Measurements from ENCODE around the gene GDF2.

The GDF2 gene

DNA sequence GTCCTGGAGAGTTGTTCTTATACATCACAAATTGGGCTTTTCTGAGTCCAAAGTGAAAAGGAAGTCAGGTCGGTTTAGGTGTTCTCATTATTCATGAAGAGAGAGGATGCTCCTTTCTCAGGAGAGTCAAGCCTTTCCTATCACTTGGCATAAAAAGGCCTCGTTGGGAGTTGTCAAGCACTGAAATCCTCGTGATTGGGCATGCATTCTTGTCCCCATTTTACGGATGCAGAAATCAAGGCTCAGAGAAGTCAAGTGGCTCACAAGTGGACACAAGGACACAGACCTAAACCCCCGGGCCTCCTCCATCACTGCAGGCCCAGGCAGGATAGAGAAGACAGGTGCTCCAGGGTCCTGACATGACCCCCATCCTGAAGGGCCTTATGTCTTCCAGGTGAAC, 34.5 kb downstream of the GDF2 start:
- DNase-seq, result no peak

GRCh38 chr10:47357131-47357582, 34.9 kb downstream of the GDF2 start:
- DNase-seq, result no peak

GRCh38 chr10:47357911-47358310, 35.7 kb downstream of the GDF2 start:
- no peak for DNase-seq

DNA sequence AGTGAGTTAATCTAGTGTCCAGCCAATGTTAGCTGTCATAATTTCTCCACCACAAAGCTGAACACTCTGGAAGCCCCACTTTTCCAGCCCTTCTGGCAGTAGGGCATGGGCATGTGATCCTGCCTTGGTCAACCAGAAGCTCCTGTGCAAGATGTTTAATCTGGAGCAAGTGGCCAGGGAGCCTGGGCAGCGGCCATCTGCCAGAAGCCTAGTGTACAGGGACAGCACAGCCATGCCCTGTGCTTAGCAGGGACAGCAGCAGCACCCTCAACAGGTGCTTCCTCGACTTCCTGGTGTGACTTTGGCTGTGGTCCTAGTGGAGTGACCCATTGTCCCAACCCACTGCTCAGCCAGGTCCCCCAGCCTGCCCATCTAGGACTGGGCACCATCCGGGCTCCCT, 36.2 kb downstream of the GDF2 start:
- DNase-seq, result no peak

DNA sequence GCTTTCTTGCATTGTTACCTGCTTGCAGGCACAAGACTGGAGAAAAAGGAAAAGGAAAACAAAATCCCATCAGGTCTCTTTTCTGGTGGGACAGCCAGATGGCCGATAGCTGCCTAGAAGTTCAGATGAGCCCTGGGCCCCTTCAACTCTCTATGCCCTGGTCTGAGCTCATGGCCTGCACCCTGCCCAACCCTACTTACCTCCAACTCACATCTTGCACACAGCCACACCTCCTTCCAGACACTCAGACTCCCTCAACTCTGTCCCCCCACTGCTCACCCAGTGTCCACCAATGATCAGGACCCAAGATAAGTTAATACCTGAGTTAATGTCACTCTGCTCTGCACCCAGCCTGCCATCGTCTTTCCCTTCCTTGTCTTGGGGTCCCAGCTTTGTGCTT, 36.8 kb downstream of the GDF2 start:
- DNase-seq, result no peak

GRCh38 chr10:47359626-47360418, 37.6 kb downstream of the GDF2 start:
- DNase-seq, result no peak

- DNase-seq, result no peak
These were observed 38.3 kb downstream of the GDF2 start for GRCh38 chr10:47360419-47361040.

DNA sequence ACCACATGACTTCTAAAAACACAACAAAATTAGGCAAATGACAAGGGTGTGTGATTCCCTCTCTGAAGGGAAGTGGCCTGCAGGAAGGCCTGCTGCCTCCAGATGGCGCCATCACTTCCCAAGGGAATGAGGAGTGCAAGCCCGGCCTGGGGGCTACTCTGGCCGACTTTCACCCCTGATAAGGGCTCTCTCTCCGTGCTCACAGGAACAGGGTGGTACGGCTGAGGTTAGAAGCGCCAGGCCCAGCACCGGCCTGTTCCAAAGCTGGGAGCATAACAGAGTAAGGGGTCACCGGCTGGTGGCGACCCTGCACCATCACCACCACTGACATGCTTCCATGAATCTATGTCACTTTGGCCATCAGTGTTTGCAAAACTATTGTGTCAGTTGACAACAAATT, 39.0 kb downstream of the GDF2 start:
- no peak for DNase-seq

DNA sequence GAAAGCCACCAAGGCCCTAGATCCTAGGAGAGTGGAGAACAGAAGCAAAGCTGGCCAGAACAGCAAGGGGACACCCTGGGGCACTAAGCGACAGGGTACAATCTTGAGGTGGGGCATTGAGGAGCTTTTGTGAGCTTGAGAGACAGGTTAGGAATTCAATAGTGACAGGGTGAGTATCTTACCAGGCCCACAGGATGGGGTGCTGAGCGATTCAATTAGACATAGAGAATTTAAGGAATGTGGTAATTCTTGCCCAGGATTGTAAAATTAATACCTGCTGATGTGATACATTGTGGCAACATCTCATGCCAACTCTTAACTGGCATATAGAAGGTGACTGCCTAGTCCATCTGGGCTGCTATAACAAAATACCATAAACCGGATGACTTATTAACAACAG, 39.9 kb downstream of the GDF2 start:
- no peak for DNase-seq

DNA sequence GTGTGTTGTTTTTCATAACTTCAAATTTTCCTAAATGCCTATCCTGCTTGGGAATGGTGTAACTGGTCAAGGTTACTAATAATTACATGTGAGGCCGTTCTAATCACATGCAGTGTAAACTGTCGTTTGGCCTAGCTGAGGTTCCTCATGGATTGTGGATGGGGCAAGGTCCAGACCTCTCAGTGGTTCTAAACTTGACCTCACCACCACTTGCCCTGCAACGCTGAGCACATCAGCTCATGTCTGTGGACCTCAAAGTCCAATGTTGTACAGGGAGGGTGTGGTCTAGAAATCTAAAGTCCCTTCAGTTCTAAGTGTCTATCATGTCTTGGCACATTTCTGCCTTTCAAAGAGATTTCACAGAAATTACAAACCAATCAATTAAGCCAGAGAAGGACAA, 41.5 kb downstream of the GDF2 start:
- no peak for DNase-seq

DNA sequence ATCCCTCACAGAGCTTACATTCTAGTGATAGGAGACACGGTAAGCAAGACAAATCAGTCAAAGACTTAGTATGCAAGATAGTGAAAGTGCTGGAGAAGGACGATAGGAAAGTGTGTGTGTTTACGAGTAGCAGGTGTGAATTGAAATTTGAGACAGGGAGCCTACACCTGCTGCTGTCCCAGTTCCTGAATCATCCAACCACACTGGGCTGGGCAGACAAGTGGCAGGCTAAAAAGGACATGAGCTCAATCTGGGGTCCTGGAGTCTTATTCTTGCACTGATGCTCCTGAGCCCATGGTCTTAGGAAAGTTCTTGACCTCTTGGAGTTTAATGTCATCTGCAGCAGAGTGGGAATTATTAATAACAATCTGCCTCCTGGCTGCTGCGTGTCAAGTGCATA, 42.1 kb downstream of the GDF2 start:
- DNase-seq, result no peak

- no peak for DNase-seq
These were observed 42.7 kb downstream of the GDF2 start for GRCh38 chr10:47364911-47365310.

GRCh38 chr10:47365431-47366180, 43.4 kb downstream of the GDF2 start:
- no peak for DNase-seq

DNA sequence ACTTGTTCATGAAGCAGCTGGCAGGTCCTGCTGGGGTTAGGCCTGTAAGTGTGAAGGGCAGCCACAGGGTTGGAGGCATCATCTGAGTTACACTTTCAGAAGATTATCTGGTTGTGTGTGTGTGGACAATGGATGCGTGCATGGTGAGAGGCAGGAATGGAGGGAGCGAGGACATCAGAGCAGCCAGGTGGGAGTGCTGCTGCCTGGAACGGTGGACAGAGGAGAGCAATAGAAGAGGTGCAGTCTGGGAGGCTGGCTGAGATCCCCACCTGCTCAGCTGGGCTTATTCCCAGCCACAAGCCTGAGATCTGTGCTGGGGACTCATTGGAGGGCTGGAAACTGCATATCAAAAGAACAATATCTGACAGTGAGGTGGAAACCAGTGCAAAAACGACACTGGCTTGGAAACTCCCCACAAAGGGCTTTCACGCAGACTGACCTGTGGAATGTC, 44.0 kb downstream of the GDF2 start:
- no peak for DNase-seq

DNA sequence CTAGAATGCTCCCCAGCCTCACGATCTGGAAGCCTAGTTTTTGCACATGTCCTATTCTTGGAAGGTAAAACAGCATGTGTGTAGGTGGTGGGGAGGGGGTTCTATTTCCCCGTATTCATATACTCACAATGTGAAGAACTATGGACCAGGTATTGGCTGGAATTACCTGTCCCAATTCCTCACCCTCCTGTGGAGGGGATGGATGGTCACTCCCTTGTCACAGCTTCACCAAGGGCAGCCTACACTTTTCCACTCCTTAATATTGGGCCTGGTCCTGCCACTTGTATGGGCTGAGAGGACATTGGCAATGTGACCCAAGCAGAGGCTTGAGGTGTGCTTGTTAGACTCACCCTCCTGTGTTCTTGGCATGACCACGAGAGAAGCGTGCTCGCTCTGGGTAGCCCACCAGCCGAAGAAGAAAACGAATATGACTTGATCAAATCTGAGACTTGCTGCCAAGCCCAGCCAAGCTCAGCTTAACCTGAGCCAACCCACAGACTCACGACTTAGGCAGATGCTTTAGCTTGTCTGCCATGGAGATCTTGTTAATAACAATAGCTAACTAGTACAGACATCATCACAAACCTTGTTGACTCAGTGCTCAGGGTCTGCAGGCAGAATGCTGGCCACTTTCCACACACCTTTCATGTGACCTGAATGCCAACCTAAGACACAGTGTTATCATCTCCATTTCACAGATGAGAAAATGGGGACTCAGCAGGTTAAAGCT, 44.6 kb downstream of the GDF2 start:
- DNase-seq, result no peak

DNA sequence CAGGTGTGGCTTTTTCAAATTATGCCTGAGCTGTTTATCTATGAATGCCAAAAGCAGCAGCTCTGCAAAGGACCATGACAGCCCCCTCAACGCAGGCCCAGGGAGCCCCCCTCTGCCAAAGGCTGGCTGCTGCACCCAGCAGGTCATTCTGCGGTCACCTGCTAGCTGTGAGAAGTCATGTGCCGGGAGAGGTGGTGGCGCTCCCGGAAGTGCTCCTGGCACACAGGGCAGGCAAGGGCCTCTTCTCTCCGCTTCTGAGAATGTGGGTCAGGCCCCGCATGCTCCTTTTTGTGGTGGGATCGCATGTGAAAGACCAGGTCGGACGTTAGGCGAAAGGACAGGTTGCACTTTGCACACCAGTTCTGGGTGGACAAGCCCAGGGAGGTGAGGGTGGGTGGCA, 45.4 kb downstream of the GDF2 start:
- DNase-seq, result no peak

GRCh38 chr10:47368431-47369180, 46.4 kb downstream of the GDF2 start:
- DNase-seq, result no peak

DNA sequence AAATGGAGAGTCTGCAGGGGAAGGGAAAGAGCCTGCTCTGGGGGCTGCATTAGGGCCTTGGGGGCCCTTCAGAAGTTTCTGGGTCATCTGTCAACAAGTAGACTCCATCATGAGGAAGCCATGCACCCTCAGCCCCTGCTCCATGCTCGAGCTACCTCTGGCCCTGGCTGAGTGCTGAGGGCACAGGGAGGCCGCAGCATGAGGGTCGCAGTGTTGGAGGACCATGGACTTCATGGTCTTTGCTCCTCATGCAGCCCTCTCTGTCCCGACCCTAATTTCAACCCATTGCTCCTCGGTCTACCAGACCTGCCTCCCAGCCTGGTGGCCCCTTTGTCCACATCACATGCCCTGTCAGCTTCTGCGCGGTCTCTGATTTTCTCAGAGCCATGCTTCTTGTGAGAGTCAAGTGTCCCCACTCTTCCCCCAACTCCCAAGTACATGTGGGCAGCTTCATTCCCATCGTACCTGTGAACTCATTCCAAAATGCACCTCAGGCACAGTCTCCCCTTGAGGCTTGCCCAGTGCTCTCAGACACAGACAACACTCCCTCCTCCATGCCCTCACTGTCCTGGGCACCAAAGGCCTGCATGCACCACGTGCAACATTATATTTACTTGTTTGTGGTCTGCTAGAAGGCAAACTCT, 47.1 kb downstream of the GDF2 start:
- no peak for DNase-seq

DNA sequence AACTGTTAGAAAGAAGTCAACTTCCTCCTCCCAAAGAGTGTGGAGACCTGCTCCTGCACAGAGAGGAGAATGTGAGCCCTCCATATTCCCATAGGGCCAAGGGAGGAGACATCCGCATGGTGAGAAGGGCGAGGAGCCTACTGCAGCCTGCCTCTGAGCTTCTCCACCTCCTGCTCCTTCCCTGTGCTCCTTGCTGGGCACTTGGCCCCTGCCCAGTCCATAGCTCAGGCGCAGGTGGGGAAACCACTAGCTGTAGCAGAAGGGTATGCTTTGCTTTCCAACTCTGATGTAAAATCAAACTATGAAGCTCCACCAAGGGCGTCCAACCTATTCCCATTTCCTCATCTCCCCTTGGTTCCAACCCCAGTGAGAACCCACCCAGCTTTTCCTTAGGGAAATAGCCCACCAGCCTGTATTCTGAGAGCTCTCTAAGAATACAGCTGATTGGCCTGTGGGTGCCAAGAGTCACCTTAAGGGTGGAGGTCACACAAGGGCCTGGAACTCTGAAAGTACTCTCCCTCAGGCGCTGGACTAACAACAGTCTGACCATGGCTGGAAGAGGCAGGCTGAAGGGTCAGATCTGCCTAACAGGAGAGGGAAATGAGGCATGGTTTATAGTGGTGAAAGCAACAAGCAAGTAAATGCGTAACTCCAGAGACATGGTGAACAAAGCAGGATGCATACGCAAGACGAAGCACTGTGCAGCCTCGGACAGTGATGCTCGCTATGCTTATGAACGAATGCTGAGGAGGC, 47.9 kb downstream of the GDF2 start:
- no peak for DNase-seq

- DNase-seq, result no peak
These were observed 48.6 kb downstream of the GDF2 start for GRCh38 chr10:47370878-47371277.

All from SW 1271 (cell line).